ENCODE measurements around the gene HIVEP1. TPM values are rescaled to one million over a fixed set of nuclear protein-coding genes. Genes with fewer than 3 reads are reported as not detected.

The HIVEP1 gene
- polyA plus RNA-seq, 3 donors, result 1.7 to 8.7 (median 2.7) TPM

DNA sequence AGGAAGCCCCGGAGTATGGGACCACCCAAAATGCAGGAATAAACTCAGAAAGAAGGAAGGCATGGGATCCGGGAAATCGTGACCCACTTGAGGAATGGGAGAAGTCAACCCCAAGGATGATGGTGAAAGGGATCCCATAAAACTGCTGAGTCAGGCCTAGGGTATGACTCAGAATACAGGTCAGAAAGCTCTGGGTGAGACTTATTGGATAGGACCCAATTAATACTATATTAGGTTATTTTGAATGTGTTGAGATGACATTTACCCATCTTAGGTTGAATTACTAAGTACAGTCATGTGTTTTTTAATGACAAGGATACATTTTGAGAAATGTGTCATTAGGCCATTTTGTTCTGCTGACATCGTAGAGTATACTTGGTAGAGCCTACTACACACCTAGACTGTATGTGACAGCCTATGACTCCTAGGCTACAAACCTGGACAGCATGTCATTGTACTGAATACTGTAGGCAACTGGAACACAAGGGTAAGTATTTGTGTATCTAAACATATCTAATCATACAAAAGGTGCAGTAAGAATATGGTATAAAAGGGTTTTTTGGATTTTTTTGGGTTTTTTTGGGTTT is 17.1 kb upstream of the HIVEP1 start:
- WGBS (ENCODE audit: insufficient coverage), result 100% methylated on average over 3 of the region's 4 CpGs

GRCh38 chr6:11996751-11997150 is 15.4 kb upstream of the HIVEP1 start:
- Mint-ChIP-seq H3K36me3 (no peaks in the 10 kb centered on the region), H3K4me3 (no peak overlapping the region), H3K4me1 (no peaks in the 10 kb centered on the region), H3K27ac (no peak overlapping the region), H3K9me3 (peaks cover 0 to 6% (median 0%) of the 10 kb centered on the region in 7 donors), H3K27me3 (ENCODE audit: low read depth in 3 of 3) (no peaks in the 10 kb centered on the region)
- intact Hi-C loops (cut with micrococcal nuclease), result no loop called here
- H3K4me3 ChIP-seq (replicated peaks in 1 of 3; ENCODE audit: low read depth in 2 of 3, low read length in 3 of 3), result no peak overlapping the region
- DNase-seq, result no peak
- H3K79me2 ChIP-seq (ENCODE audit: insufficient read depth, low read length), result no peaks in the 10 kb centered on the region
- H3K4me1 ChIP-seq (ENCODE audit: control insufficient read depth in 1 of 2, insufficient read depth in 2 of 2, low read length in 2 of 2), result no peaks in the 10 kb centered on the region
- no peak overlapping the region for H3K9ac ChIP-seq (ENCODE audit: insufficient read depth, low read length, poor library complexity, severe bottlenecking)
- no peak overlapping the region for H3K27ac ChIP-seq (ENCODE audit: low read depth in 1 of 2, low read length in 2 of 2)
- H3K36me3 ChIP-seq (replicated peaks in 1 of 2; ENCODE audit: control insufficient read depth in 1 of 2, insufficient read depth in 2 of 2, low read length in 2 of 2), result no peaks in the 10 kb centered on the region
- no peak overlapping the region for H3K4me2 ChIP-seq (replicated peaks; ENCODE audit: extremely low read depth, low read length, poor library complexity, severe bottlenecking)
- H3K9me3 ChIP-seq (replicated peaks in 1 of 2; ENCODE audit: control insufficient read depth in 1 of 2, insufficient read depth in 1 of 2, low read length in 2 of 2), result no peaks in the 10 kb centered on the region
- H4K20me1 ChIP-seq (ENCODE audit: insufficient read depth, low read length), result no peaks in the 10 kb centered on the region
- H3K27me3 ChIP-seq (ENCODE audit: control insufficient read depth in 2 of 2, insufficient read depth in 2 of 2, low read length in 2 of 2), result no peaks in the 10 kb centered on the region
- no peak overlapping the region for H2AFZ ChIP-seq (ENCODE audit: insufficient read depth, low read depth, low read length, poor library complexity, severe bottlenecking)
- no CpG with 5 or more reads among the region's 1 CpG for WGBS (ENCODE audit: insufficient coverage)
- TF ChIP-seq, protein P1, sequence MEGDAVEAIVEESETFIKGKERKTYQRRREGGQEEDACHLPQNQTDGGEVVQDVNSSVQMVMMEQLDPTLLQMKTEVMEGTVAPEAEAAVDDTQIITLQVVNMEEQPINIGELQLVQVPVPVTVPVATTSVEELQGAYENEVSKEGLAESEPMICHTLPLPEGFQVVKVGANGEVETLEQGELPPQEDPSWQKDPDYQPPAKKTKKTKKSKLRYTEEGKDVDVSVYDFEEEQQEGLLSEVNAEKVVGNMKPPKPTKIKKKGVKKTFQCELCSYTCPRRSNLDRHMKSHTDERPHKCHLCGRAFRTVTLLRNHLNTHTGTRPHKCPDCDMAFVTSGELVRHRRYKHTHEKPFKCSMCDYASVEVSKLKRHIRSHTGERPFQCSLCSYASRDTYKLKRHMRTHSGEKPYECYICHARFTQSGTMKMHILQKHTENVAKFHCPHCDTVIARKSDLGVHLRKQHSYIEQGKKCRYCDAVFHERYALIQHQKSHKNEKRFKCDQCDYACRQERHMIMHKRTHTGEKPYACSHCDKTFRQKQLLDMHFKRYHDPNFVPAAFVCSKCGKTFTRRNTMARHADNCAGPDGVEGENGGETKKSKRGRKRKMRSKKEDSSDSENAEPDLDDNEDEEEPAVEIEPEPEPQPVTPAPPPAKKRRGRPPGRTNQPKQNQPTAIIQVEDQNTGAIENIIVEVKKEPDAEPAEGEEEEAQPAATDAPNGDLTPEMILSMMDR (IDR thresholded peaks at IDR 0.05), result no peak

More for the DNA sequence above, 17.1 kb upstream of the HIVEP1 start:
- Histone ChIP-seq H3K4me1 (ENCODE audit: control insufficient read depth in 1 of 2, insufficient read depth in 2 of 2, low read length in 2 of 2) (no peaks in the 10 kb centered on the region), H3K4me3 (replicated peaks in 1 of 3; ENCODE audit: low read depth in 2 of 3, low read length in 3 of 3) (no peak overlapping the region), H3K9ac (ENCODE audit: insufficient read depth, low read length, poor library complexity, severe bottlenecking) (no peak overlapping the region), H3K4me2 (replicated peaks; ENCODE audit: extremely low read depth, low read length, poor library complexity, severe bottlenecking) (no peak overlapping the region), H4K20me1 (ENCODE audit: insufficient read depth, low read length) (no peaks in the 10 kb centered on the region), H3K9me3 (replicated peaks in 1 of 2; ENCODE audit: control insufficient read depth in 1 of 2, insufficient read depth in 1 of 2, low read length in 2 of 2) (no peaks in the 10 kb centered on the region), H3K27ac (ENCODE audit: low read depth in 1 of 2, low read length in 2 of 2) (no peak overlapping the region), H2AFZ (ENCODE audit: insufficient read depth, low read depth, low read length, poor library complexity, severe bottlenecking) (no peak overlapping the region), H3K27me3 (ENCODE audit: control insufficient read depth in 2 of 2, insufficient read depth in 2 of 2, low read length in 2 of 2) (no peaks in the 10 kb centered on the region), H3K36me3 (replicated peaks in 1 of 2; ENCODE audit: control insufficient read depth in 1 of 2, insufficient read depth in 2 of 2, low read length in 2 of 2) (no peaks in the 10 kb centered on the region), H3K79me2 (ENCODE audit: insufficient read depth, low read length) (no peaks in the 10 kb centered on the region)
- Mint-ChIP-seq H3K4me3 (no peak overlapping the region), H3K4me1 (peaks cover 2% of the 10 kb centered on the region), H3K27me3 (ENCODE audit: low read depth in 3 of 3) (no peaks in the 10 kb centered on the region), H3K36me3 (no peaks in the 10 kb centered on the region), H3K9me3 (peaks cover 0 to 6% (median 0%) of the 10 kb centered on the region in 7 donors), H3K27ac (no peak overlapping the region)
- intact Hi-C loops (cut with micrococcal nuclease), result no loop called here
- DNase-seq, result no peak
- TF ChIP-seq, protein P1 (IDR thresholded peaks at IDR 0.05), result no peak
